K562 (cell line): ENCODE measurements around the gene ZBTB24. TPM values are rescaled to one million over a fixed set of nuclear protein-coding genes. Genes with fewer than 3 reads are reported as not detected.
A peak's percentile ranks its signal among the peaks of the same experiment; 100 is the strongest.

Experiments
- CEBPG ChIP-seq, 3 experiments: fragments of 200-800 bp in 1 of 3; sonication (Bioruptor generic) in 1 of 3; sonication (generic) in 1 of 3; formaldehyde crosslinking in 1 of 3; IDR thresholded peaks in 2 of 3; conservative IDR thresholded peaks in 1 of 3; 2 replicates each; pipeline versions ENCODE4 v1.6.1 to v1.8.0; 2016 to 2022; ENCODE audit warnings: missing compliant biosample characterization in 2 of 3, missing genetic modification characterization in 2 of 3, mild to moderate bottlenecking in 1 of 3, missing genetic modification reagents in 1 of 3
- DEAF1 ChIP-seq: fragments of 450-650 bp; formaldehyde crosslinking; IDR thresholded peaks from 2 replicates; pipeline ENCODE4 v1.4.0; 2020; ENCODE audit warnings: mild to moderate bottlenecking, moderate library complexity
- FOSL1 ChIP-seq: fragments of 200-800 bp; sonication (Bioruptor generic); conservative IDR thresholded peaks from 2 replicates; pipeline ENCODE4 v1.6.1; 2016; ENCODE audit warnings: missing genetic modification characterization, missing compliant biosample characterization
- HNRNPL ChIP-seq: fragments of 200-400 bp; formaldehyde crosslinking; IDR thresholded peaks from 2 replicates; pipeline ENCODE4 v1.6.1; 2017; ENCODE audit warnings: low read depth, mild to moderate bottlenecking, low read length
- MCM7 ChIP-seq, 2 experiments: fragments of 450-650 bp; IDR thresholded peaks; 2 replicates each; pipeline ENCODE4 v1.6.1; 2016 to 2018
- PBX2 ChIP-seq, 2 experiments: IDR thresholded peaks in 1 of 2; conservative IDR thresholded peaks in 1 of 2; 2 replicates each; pipeline ENCODE4 v1.6.1; 2016; ENCODE audit warnings: low read depth in 2 of 2, mild to moderate bottlenecking in 1 of 2, missing compliant biosample characterization in 1 of 2, missing genetic modification characterization in 1 of 2, moderate library complexity in 1 of 2
- TCF7L2 ChIP-seq: fragments of 150-350 bp; IDR thresholded peaks from 2 replicates; pipeline ENCODE4 v1.6.1; 2016; ENCODE audit warnings: low read depth, mild to moderate bottlenecking, low read length, moderate library complexity
- TGIF2 ChIP-seq: sonication (generic); formaldehyde crosslinking; IDR thresholded peaks from 2 replicates; pipeline ENCODE4 v1.8.1; 2022; ENCODE audit warnings: mild to moderate bottlenecking, missing genetic modification reagents, moderate library complexity
- polyA plus RNA-seq, 8 experiments: library from polyadenylated mRNA; depleted of rRNA in 4 of 8; stranded (reverse) in 5 of 8; unstranded in 3 of 8; fragments of >200 nt; fragmentation: Nextera tagmentation in 2 of 8; fragmentation: Illumina TruSeq in 1 of 8; extraction: Ambion mirVana in 2 of 8; extraction: Trizol in 1 of 8; gene quantifications; 2 replicates each; pipeline versions ENCODE4 v1.2.1 to v1.2.3, GENCODE V29; 2011 to 2014; ENCODE audit warnings: inconsistent platforms in 1 of 8, missing spikeins in 1 of 8
- total RNA-seq, 7 experiments: library from RNA; depleted of rRNA in 6 of 7; stranded (reverse); fragments of >200 nt in 6 of 7; fragmentation: Illumina TruSeq in 2 of 7; extraction: Trizol in 2 of 7; gene quantifications; 2 replicates each; pipeline versions ENCODE4 v1.2.1 to v1.2.3, GENCODE V29; 2011 to 2021; ENCODE audit warnings: low replicate concordance in 1 of 7

ZBTB24 gene
- total and polyA plus RNA-seq, 9 of the 15 experiments (the other 6 are each of a cell fraction or from before 2014, with no cell fraction given) = 2.0 to 16.7 (median 8.3) TPM

GRCh38 chr6:109515781-109516409 is 32.9 kb upstream of the ZBTB24 start (continued):
- no peak for TF ChIP-seq PBX2 (CRISPR knock-in tag; IDR thresholded peaks at IDR 0.05; ENCODE audit: low read depth)
- 0 out of 2 replicates have a peak, but pooled peaks have one; percentile 20 for TF ChIP-seq PBX2 (tag; conservative IDR thresholded peaks at IDR 0.05; ENCODE audit: low read depth)
- no peak for TF ChIP-seq DEAF1 (CRISPR knock-in tag)
- no peak for TF ChIP-seq HNRNPL
- no peak for TF ChIP-seq TCF7L2
- TF ChIP-seq MCM7 (IDR thresholded peaks at IDR 0.05) = no peak
- TF ChIP-seq CEBPG (CRISPR knock-in tag; IDR thresholded peaks at IDR 0.05) = no peak
- peak; percentile 60 to 81 for TF ChIP-seq CEBPG (tag; conservative IDR thresholded peaks at IDR 0.05 in 1 of 2, IDR thresholded peaks at IDR 0.05 in 1 of 2)
- no peak for TF ChIP-seq FOSL1
- TF ChIP-seq TGIF2 = no peak
